Stimulated activated CD4-positive, alpha-beta T cell treated with anti-CD3 and anti-CD28 coated beads, Interleukin-15, amount 100 ng/mL, for 1 hour (primary cell): Measurements from ENCODE around the gene FHDC1.
"Not testable (repeated sequence)": the region's sequence is repeated elsewhere in the genome, so short reads cannot be mapped to it uniquely, and the experiment has no call there.

Experiments
- DNase-seq, 2 donors: peaks; one replicate each; pipeline ENCODE4 v3.0.0-alpha.2; 2020; ENCODE audit warnings: low read depth in 1 of 2, low spot score in 1 of 2

The FHDC1 gene, protein sequence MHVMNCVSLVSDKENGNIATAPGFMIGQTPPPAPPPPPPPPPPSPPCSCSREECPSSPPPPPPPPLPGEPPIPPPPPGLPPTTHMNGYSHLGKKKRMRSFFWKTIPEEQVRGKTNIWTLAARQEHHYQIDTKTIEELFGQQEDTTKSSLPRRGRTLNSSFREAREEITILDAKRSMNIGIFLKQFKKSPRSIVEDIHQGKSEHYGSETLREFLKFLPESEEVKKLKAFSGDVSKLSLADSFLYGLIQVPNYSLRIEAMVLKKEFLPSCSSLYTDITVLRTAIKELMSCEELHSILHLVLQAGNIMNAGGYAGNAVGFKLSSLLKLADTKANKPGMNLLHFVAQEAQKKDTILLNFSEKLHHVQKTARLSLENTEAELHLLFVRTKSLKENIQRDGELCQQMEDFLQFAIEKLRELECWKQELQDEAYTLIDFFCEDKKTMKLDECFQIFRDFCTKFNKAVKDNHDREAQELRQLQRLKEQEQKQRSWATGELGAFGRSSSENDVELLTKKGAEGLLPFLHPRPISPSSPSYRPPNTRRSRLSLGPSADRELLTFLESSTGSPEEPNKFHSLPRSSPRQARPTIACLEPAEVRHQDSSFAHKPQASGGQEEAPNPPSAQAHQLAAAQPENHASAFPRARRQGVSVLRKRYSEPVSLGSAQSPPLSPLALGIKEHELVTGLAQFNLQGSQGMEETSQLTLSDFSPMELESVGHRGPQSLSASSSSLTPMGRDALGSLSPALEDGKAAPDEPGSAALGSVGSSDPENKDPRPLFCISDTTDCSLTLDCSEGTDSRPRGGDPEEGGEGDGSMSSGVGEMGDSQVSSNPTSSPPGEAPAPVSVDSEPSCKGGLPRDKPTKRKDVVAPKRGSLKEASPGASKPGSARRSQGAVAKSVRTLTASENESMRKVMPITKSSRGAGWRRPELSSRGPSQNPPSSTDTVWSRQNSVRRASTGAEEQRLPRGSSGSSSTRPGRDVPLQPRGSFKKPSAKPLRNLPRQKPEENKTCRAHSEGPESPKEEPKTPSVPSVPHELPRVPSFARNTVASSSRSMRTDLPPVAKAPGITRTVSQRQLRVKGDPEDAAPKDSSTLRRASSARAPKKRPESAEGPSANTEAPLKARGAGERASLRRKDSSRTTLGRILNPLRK

DNA sequence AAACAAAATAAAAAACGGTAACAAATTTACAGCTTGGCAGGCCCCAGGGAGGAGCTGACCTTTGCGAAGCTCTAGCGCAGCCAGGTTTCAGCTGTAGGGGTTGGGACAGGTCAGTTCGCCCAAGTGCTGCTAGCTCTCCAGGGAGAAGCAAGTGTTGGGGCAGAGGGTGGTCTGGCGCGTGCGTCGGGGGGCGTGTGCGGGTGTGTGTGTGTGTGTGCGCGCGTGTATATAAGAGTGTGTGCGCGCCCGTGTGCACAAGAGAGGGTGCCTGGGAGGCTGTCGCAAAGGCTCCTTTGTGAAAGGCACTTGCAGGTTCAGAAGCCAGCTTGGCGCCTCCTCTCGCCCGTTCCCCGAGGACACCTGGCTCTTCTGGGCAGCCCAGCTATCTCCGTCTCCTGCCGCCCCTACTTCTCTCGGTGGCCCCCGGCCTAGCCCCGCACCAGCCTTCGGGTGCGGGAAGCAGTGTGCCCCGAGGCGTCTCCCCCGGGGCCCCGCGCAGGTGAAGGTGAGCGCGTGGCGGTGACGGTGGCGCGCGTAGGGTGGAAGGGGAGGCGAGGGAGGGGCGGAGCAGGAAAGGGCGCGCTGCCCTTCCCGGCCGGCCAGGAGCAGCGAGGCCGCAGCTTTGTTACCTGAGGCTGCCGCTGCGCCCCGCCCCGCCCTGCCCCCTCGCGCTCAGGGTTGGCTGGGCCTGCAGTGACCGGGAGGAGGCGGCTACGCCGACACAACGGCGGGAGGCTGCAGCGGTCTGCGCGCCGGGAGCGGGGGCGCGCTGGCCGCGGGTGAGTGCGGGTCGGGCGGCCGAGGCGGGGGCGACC lies at the start of gene FHDC1:
TSS of gene FHDC1 (plus strand) at position 693 of the 815 bp plus-strand sequence. CDS start 6,735 bp downstream, outside the sequence.
- DNase-seq, result no peak

DNA sequence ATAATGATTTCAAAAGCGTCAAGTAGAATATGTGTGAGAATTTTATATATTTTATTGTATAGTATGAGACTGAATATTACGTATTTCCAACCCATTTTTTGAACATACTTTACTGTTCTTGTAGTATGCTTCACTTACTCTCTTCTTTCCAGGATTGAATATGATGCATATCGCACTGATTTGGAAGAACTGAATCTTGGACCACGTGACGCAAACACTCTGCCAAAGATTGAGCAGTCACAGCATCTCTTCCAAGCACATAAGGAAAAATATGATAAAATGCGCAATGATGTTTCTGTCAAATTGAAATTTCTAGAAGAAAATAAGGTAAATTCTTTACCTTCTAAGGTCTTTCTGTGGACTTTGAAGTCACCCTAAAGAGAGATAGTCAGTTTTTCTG lies 48.1 kb upstream of the FHDC1 start:
- DNase-seq, result no peak

DNA sequence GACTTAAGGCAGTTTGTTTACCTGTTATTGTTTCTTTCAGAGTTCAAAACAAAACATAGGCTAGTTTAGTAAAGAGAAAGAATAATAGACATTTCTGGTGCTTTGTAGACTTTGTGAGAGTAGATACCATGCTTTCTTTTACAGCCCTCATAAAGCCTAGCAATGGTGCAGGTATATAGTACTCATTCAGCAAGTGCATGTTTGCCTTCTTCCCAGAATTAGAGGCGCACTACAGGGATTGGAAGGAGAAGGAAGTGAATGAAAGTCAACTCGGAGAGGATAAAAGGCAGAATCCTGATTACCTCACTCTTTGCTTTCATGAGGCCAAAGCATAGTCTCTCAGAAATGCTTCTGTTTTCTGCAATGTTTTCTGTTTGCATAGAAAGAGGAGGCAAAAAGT lies 43.1 kb upstream of the FHDC1 start:
- DNase-seq, result no peak

DNA sequence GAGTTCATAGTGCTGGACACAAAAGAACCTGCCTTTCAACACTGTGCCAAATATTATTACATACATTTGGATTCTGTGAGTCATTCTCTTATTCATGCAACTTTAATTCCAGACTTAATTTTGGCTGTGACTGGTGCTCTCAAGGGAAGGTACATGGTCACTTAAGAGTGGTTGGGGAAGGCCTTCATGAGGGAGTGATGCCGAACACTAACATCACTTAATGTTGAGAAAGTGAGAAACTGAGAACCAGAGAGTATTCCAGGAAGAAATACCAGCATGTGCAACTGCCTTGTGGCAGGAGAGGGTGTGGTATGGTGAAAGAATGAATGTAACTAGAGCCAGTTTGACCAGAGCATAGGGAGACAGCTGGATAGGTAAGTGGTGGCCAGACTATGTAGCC lies 41.5 kb upstream of the FHDC1 start:
- no peak for DNase-seq

DNA sequence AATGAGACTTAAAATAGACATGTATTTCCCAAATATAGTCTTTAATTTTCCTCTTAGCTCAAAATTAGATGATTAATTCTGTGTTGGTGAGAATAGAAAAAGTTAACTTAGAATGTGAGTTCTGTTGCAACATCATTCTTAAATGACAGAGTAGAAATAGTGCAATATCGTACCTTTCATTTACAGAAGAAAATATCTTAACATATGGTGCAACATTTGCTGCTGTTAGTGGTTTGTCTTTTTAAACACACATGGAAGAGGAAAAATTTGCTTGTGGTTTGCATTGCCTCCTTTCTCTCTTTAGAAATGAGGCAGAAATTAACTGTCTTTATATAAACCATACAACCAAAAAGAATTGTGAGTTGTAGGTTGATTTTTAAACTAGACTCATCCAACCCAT lies 39.3 kb upstream of the FHDC1 start:
- DNase-seq, result no peak

DNA sequence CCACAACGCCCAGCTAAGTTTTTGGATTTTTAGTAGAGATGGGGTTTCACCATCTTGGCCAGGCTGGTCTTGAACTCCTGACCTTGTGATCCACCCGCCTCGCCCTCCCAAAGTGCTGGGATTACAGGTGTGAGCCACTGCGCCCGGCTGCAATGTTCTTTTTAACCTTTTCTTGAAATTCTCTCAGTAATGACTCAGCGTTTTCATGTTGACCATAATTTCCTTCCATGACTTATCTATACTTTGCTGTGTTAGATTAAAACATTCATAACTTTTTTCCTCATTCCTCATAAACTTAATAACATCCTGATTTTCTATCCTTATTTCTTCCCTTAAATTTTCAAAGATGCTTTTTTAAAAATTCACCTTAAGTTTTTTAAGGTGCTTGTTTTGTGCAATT lies 38.0 kb upstream of the FHDC1 start:
- DNase-seq, result not testable (repeated sequence)

DNA sequence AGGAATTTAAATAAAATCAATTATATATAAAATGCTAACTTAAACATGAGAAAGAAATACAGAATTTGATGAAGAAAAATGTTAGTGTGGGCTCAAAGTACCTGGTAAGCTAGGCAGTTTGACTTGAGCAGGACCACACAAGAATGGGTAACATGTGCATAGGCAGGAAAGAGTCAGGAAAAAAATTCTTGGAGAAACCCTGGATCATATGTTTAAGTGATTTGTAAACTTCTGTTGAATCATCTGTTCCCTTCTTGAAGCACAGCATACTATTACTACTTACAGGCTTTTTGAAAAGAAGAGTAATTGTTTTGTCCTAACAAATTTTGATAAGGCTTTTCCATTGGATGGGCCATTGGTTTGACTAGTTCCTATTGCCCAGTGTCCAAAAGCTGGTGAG lies 37.5 kb upstream of the FHDC1 start:
- DNase-seq, result no peak

DNA sequence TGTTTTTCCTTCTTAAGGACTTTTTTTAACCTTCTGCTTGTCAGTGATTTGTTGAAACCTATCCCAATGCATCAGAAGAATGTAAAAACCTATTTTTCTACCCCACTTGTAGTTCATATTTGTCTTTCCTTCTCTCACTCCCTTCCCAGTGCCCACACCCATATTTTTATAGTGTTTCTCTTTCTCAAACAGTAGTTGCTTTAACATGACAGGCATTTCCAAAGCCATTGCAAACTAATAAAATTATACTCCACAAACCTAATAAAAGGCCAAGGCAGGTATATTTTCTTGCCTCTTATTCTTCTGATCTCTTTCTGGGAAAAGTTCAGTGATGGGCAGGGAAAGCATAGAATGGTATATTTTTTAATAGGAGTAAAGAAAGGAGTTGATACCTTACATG lies 35.7 kb upstream of the FHDC1 start:
- no peak for DNase-seq

DNA sequence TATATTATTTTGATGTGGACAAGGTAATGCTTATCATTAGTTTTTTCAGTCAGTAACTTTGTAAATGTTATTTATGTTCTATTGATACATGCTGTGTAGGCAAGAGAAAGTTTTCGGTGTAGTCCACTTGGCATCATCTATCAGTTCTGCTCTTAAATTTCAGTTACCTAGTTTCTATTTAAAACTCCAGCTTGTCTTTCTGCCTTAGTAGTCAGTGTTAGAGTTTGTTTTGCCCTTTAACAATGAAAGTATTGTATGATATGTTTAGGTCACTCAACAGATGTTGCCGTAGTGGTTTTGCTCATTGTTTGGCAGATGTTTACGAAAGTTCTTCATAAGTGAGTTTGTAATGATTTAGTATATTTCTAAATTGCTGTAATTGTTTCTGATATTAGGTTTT lies 34.9 kb upstream of the FHDC1 start:
- DNase-seq, result no peak

DNA sequence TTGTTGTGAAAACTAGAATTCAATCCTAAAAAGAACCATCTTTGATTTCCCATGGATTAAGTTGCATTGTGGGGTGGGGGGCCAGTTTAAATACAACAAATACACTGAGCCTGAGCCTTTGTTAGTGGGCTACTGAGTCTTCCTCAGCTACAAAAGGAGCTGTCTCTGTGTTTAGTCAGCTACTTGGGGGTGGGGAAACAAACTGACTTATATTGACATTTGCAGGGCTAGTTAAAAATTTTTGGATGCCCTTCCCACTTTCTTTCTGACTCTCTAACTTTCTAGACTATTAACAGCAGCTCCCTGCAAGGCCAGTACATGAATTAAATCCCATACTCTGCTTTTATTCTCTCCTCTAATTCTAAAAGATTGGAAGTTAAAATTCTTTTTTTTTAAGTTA lies 32.5 kb upstream of the FHDC1 start:
- no peak for DNase-seq

DNA sequence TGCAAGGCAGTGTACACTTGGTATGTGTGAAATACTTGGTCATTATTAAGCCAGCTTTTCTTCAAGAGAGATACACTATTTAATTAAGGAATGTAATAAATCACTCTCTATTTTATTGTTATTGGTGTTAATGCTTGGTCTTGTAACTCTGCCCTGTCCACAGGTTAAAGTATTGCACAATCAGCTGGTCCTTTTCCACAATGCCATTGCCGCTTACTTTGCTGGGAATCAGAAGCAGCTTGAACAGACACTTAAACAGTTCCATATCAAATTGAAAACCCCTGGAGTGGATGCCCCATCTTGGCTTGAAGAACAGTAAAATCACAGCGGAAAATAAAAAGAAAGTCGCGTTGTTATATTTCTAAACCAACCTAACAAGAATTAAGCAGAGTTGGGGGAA lies 26.2 kb upstream of the FHDC1 start:
- no peak for DNase-seq

DNA sequence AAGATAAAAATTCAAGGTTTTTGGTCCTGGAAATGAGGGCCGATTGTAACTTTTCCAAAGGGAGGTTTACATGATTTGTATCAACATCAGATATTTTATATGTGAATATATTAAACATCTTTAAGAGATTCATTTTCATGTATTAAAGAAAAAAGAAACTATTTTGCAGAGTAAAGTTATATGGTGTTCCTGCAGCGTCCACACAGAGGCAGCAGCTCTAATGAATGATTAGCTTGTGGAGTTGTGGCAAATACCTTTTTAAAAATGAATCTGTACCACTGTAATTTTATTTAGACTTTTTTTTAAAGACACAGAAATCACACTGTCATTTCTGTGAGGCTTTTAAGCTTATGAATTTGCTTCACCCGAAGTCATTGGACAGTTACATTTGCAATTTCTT lies 25.6 kb upstream of the FHDC1 start:
- DNase-seq, result no peak

DNA sequence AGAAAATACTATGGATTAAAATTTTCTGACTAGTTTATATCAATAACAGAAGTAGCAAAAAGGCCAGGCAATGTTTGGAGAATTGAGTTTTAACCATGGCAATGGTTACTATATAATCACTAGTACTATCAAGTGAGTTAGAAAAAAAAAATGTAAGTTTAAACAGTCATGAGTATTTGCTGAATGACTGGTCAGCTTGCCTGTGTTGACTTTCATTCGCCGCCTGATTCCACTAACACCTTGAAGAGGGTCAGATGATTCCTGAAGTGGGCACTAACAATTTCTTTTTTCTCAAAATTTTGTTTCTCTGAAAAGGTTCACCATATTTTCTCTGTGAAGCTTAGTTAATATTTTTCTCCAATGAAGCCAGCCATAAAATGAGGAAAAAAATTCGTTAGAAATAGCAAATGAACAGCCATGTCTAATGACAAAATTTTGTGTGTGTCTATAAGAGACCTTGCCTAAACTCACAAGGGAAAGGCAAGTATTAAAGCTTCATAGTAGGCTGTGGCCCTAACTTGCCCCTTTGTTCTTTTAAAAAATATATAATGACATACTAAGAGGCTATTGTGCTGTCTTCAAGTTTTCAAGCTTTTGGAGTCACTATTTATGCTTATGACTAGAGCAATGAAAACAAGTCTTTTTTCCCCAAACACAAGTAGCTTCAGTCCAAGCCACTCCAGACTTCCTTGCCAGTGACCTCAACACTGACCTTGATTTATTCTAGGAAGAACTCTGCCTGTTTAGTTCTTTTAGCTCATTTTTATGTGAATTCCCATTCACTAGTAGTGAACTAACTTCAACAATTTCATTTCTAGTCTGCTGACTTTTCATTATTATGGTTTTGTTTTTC lies 18.4 kb upstream of the FHDC1 start:
- DNase-seq, result no peak

DNA sequence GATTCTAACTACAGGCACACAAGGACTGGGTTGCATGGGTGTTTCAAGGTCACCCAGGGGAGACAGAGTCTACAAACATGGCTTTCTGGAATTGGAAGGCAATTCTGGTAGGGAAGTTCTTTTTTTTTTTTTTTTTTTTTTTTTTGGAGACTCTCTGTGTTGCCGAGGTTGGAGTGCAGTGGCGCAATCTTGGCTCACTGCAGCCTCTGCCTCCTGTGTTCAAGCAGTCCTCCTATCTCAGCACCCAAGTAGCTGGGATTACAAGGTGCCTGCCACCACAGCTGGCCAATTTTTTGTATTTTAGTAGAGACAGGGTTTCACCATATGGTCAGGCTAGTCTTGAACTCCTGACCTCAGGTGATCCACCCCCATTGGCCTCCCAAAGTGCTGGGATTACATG lies 16.3 kb upstream of the FHDC1 start:
- DNase-seq, result no peak

DNA sequence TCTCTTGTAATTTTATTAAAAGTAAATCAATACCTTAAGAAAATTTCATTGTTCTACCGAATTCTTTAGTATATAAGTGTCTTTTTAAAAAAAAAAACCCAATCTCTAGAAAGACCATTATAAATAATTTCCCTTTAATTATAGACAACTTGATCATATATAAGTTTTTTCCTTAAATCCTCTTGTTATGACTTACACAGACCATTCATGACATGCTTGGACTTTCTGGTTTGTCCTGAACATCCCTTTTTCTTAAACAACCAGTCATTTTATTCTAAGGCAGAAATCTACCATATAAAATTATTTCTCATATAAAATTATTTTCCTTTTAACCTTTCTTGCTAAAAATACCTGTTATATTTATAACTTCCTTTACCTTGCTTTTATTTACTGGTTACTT lies 15.4 kb upstream of the FHDC1 start:
- no peak for DNase-seq

DNA sequence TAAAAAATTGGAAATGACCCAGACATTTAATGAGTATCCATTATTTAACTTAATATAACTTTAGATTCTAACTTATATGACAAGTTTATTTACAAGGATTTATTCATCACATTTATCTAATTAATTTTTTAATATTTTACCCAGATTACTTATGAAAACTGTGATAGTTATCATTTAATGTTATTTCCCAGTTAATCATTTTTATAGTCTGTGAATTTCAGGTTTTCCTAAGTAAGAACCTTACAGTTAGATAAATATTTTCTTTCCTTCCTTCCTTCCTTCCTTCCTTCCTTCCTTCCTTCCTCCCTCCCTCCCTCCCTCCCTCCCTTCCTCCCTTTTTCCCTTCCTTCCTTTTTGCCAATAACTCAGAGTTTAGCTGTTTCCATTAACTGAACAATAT lies 14.8 kb upstream of the FHDC1 start:
- DNase-seq, result no peak

DNA sequence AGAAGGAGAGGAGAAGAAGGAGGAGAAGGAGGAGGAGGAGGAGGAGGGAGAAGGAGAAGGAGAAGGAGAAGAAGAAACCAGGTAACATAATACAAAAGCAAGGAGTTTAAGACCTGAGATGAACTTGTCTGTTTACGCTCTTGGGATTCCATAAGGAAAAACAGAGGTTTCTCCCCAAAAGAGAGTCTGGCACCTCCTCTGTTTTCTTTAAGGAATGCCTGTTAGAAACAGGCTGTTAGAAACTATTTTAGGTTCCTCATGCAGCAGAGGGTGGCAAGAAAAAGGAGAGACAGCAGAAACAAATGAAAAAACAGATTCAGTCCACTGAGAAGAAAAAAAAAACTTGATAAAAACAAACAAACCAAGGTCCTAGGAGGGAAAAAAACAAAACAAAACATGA lies 10.3 kb upstream of the FHDC1 start:
- no peak for DNase-seq

DNA sequence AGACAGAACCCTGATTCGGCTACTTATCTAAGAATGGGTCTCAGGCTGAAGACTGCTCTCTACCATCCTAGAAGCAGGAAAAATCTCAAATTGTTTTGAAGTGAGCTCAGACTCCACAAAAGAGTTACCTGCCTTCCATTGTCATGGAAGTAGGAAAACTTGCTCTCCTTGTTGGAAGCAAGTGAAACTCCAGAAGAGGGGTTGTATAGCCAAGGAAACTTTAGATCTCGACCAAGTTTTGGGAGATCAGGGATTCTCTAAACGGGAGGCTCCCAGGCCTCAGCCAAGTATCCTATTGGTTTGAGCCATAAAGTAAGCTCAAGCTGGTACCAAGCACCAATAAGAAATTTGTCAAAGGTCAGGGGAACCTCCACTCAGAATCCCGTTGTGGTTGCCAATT lies 9.2 kb upstream of the FHDC1 start:
- no peak for DNase-seq

DNA sequence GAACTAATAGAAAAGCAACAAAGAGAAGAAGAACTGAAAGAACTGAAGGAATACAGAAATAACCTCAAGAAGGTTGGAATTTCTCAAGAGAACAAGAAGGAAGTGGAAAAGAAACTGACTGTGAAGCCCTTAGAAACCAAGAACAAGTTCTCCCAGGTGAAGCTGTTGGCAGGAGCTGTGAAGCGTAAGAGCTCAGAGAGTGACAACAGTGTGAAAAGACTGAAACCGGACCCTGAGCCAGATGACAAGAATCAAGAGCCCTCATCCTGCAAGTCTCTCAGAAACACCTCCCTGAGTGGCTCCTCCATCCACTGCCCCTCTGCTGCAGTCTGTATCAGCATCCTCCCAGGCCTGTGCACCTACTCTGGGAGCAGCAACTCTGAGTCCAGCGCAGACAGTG lies 8.4 kb upstream of the FHDC1 start:
- no peak for DNase-seq

DNA sequence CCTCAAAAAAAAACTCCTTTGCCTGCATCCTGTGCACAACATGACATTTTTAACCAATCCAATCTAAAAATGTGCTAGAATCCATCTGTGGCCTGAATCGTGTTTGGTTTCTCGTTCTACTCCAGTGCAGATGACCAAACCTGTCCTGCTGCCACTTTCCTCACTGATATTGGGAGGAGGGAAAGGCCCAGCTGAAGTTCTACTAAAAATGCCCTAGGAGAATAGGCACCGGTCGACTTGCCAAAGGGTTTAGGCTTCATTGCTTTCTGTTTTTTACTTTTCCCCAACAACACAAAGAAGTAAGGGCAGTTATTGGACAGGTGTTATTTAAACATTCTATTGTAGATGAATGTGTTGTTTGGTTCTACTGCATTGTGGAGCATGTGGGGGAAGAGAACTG lies 7.8 kb upstream of the FHDC1 start:
- DNase-seq, result no peak
